Keratinocyte (primary cell): Measurements from ENCODE around the gene RUNX1. TPM values are rescaled to one million over a fixed set of nuclear protein-coding genes. Genes with fewer than 3 reads are reported as not detected.

Source experiments
- DNase-seq: peaks from one replicate; pipeline ENCODE4 v3.0.0-alpha.2; 2011; ENCODE audit warnings: low read depth, missing footprints, low spot score
- FAIRE-seq: peaks from 2 replicates; lab custom pipeline; 2011; peaks lifted over from hg19 to GRCh38; lab: Jason Lieb, UNC
- H2AFZ ChIP-seq: 2 replicates; pipeline ENCODE4 v1.6.0; 2012; ENCODE audit warnings: low read length, control low read depth, inconsistent platforms; ENCODE audit not compliant: control insufficient read depth
- H3K27ac ChIP-seq: 2 replicates; pipeline ENCODE4 v1.5.1; 2011; ENCODE audit warnings: low read length; ENCODE audit not compliant: control insufficient read depth, insufficient read depth
- H3K27me3 ChIP-seq: 3 replicates; pipeline ENCODE4 v1.6.0; 2011; ENCODE audit warnings: low read length; ENCODE audit not compliant: control insufficient read depth, insufficient read depth; ENCODE audit errors: extremely low read depth
- H3K36me3 ChIP-seq, 2 experiments: 2 replicates in 1 of 2; 3 replicates in 1 of 2; pipeline ENCODE4 v1.5.1; 2011; ENCODE audit warnings: low read length in 2 of 2, mild to moderate bottlenecking in 1 of 2; ENCODE audit not compliant: control insufficient read depth in 2 of 2, insufficient read depth in 2 of 2; ENCODE audit errors: extremely low read depth in 1 of 2
- H3K4me1 ChIP-seq: 3 replicates; pipeline ENCODE4 v1.5.1; 2011; ENCODE audit warnings: low read length; ENCODE audit not compliant: control insufficient read depth, insufficient read depth; ENCODE audit errors: extremely low read depth
- H3K4me2 ChIP-seq: 3 replicates; pipeline ENCODE4 v1.6.0; 2011; ENCODE audit warnings: low read depth, low read length; ENCODE audit not compliant: control insufficient read depth, insufficient read depth; ENCODE audit errors: extremely low read depth
- H3K4me3 ChIP-seq, 3 experiments: fragments of 200-600 bp in 1 of 3; sonication (generic) in 1 of 3; 2 replicates in 2 of 3; 3 replicates in 1 of 3; pipeline ENCODE4 v1.5.1; 2011 to 2016; ENCODE audit warnings: low read length in 3 of 3, mild to moderate bottlenecking in 3 of 3, control low read depth in 2 of 3, inconsistent platforms in 1 of 3, low read depth in 1 of 3, mixed read lengths in 1 of 3, mixed run types in 1 of 3, moderate library complexity in 1 of 3; ENCODE audit not compliant: control insufficient read depth in 2 of 3, insufficient read depth in 2 of 3; ENCODE audit errors: extremely low read depth in 1 of 3
- H3K79me2 ChIP-seq: 2 replicates; pipeline ENCODE4 v1.6.0; 2012; ENCODE audit warnings: low read length; ENCODE audit not compliant: control insufficient read depth, insufficient read depth
- H3K9ac ChIP-seq: 3 replicates; pipeline ENCODE4 v1.6.0; 2011; ENCODE audit warnings: low read length; ENCODE audit not compliant: control insufficient read depth, insufficient read depth; ENCODE audit errors: extremely low read depth
- H3K9me1 ChIP-seq: 3 replicates; pipeline ENCODE4 v1.6.0; 2011; ENCODE audit warnings: low read length; ENCODE audit not compliant: control insufficient read depth, insufficient read depth; ENCODE audit errors: extremely low read depth
- H3K9me3 ChIP-seq: 2 replicates; pipeline ENCODE4 v1.5.1; 2012; ENCODE audit warnings: low read depth, low read length; ENCODE audit not compliant: control insufficient read depth
- H4K20me1 ChIP-seq: 3 replicates; pipeline ENCODE4 v1.6.0; 2011; ENCODE audit warnings: low read length; ENCODE audit not compliant: control insufficient read depth, insufficient read depth; ENCODE audit errors: extremely low read depth
- CTCF ChIP-seq, 3 experiments: IDR thresholded peaks in 1 of 3; conservative IDR thresholded peaks in 1 of 3; optimal IDR thresholded peaks in 1 of 3; 2 replicates in 2 of 3; 3 replicates in 1 of 3; pipeline versions ENCODE3 to v1.5.1; 2011; ENCODE audit warnings: low read length in 3 of 3, mild to moderate bottlenecking in 3 of 3, moderate library complexity in 2 of 3, control low read depth in 1 of 3, inconsistent platforms in 1 of 3; ENCODE audit not compliant: insufficient read depth in 2 of 3; ENCODE audit errors: extremely low read depth in 1 of 3
- EZH2 ChIP-seq: IDR thresholded peaks from one replicate; pipeline ENCODE4 v1.6.1; 2012; ENCODE audit warnings: inconsistent platforms, mild to moderate bottlenecking, low read length, moderate library complexity
- dilution Hi-C: fragments of 300-500 bp; cut with MboI; formaldehyde crosslinking; loops from one replicate; pipeline ENCODE4 v1.7.0; 2020; ENCODE audit warnings: low sequenced_read_pairs; ENCODE audit not compliant: extremely low pct_ligation_motif_present
- polyA plus RNA-seq, 5 experiments: library from polyadenylated mRNA; depleted of rRNA in 3 of 5; stranded (reverse) in 3 of 5; stranded (forward) in 1 of 5; unstranded in 1 of 5; fragments of >200 nt; gene quantifications; 1 replicate in 1 of 5; 2 replicates in 3 of 5; 3 replicates in 1 of 5; pipeline versions ENCODE4 v1.2.1 to v1.2.3, GENCODE V29; 2011 to 2012; ENCODE audit warnings: missing spikeins in 2 of 5, low read depth in 1 of 5, low replicate concordance in 1 of 5

RUNX1 gene
- polyA plus RNA-seq, 1 donor (not counting 4 experiments of a cell fraction or from before 2014, with no cell fraction given) = 44.9 TPM

DNA sequence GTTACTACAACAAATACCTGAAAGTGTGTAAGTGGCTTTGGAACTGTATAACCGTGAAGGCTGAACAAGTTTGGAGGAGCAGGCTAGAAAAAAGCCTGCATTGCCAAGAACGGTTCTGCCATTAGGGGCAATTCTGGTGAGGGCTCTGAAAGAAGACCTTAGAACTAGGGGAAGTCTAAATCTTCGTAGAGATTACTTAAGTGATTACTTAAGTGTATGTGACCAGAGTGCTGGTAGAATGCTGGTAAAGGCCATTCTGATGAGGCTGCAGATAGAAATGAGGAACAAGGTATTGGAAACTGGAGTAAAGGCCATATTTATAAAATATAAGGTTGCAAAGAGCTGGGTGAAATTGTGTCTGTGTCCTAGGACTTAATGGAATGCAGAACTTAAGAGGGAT, 222.3 kb downstream of the RUNX1 start:
- FAIRE-seq = no peak

DNA sequence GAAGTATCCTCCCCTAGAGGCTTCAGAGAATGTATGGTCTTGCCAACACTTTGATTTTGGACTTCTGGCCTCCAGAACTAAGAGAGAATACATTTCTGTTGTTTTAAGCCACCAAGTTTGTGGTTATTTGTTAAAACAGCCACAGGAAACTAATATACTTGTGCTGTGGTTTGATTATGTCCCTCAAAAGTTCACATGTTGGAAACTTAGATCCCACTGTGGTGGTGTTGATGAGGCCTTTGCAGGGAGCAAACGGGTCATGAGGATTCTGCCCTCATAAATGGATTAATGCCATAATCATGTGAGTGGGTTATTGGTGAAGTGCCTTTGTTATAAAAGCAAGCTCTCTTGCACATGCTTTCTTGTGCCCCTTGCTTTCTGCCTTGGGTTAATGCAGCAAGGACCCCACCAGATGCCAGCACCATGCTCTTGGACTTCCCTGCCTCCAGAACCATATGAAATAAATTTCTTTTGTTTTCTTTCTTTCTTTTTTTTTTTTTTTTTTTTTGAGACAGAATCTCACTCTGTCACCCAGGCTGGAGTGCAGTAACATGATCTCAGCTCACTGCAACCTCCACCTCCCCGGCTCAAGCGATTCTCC, 223.1 kb downstream of the RUNX1 start:
- no peak overlapping the region for H2AFZ ChIP-seq
- H3K9me3 ChIP-seq = no peaks in the 10 kb centered on the region
- H3K4me2 ChIP-seq = no peak overlapping the region
- dilution Hi-C loops = no loop called here
- no peaks in the 10 kb centered on the region for H3K27me3 ChIP-seq
- peaks cover 8% of the 10 kb centered on the region for H3K4me1 ChIP-seq
- peaks cover 2% of the 10 kb centered on the region for H3K9me1 ChIP-seq
- no peak overlapping the region for H3K27ac ChIP-seq
- H3K79me2 ChIP-seq = peaks cover 47% of the 10 kb centered on the region
- H3K4me3 ChIP-seq = no peak overlapping the region
- H3K36me3 ChIP-seq = peaks cover 40 to 69% of the 10 kb centered on the region in 2 experiments
- TF ChIP-seq EZH2 (no peak), CTCF (optimal IDR thresholded peaks at IDR 0.05 in 1 of 3, IDR thresholded peaks at IDR 0.05 in 1 of 3, conservative IDR thresholded peaks at IDR 0.05 in 1 of 3; ENCODE audit: extremely low read depth in 1 of 3, insufficient read depth in 2 of 3, low read length in 3 of 3) (no peak)
- DNase-seq (no peak), FAIRE-seq (no peak)
- peaks cover 2% of the 10 kb centered on the region for H4K20me1 ChIP-seq
- H3K9ac ChIP-seq = no peak overlapping the region

More for the DNA sequence above, 222.3 kb downstream of the RUNX1 start:
- dilution Hi-C loops = no loop called here
- Histone ChIP-seq H3K9me3 (no peaks in the 10 kb centered on the region), H3K79me2 (peaks cover 47% of the 10 kb centered on the region), H3K27me3 (no peaks in the 10 kb centered on the region), H3K9ac (no peak overlapping the region), H3K4me3 (no peak overlapping the region), H3K9me1 (peaks cover 2% of the 10 kb centered on the region), H3K27ac (no peak overlapping the region), H2AFZ (no peak overlapping the region), H3K36me3 (peaks cover 38 to 64% of the 10 kb centered on the region in 2 experiments), H3K4me2 (no peak overlapping the region), H4K20me1 (peaks cover 2% of the 10 kb centered on the region), H3K4me1 (peaks cover 3% of the 10 kb centered on the region)
- TF ChIP-seq CTCF (optimal IDR thresholded peaks at IDR 0.05 in 1 of 3, IDR thresholded peaks at IDR 0.05 in 1 of 3, conservative IDR thresholded peaks at IDR 0.05 in 1 of 3; ENCODE audit: extremely low read depth in 1 of 3, insufficient read depth in 2 of 3, low read length in 3 of 3) = no peak
- no peak for TF ChIP-seq EZH2
- no peak for DNase-seq
